KOPT-K1 (cell line): ENCODE measurements around the gene LIX1.

Source experiments
- H3K27ac ChIP-seq: fragments of 200-600 bp; sonication (generic); 2 replicates; pipeline ENCODE4 v1.5.1; 2016; ENCODE audit warnings: antibody characterized with exemption, mild to moderate bottlenecking, low read depth, low read length; ENCODE audit not compliant: poor library complexity, severe bottlenecking
- H3K36me3 ChIP-seq: fragments of 200-600 bp; sonication (generic); 2 replicates; pipeline ENCODE4 v1.5.1; 2017; ENCODE audit warnings: antibody characterized with exemption, mild to moderate bottlenecking, low read length, moderate library complexity; ENCODE audit not compliant: insufficient read depth
- H3K9me3 ChIP-seq: fragments of 200-600 bp; sonication (generic); 2 replicates; pipeline ENCODE4 v1.5.1; 2017; ENCODE audit warnings: antibody characterized with exemption, low read length, mild to moderate bottlenecking; ENCODE audit not compliant: insufficient read depth, poor library complexity, severe bottlenecking

Gene LIX1

GRCh38 chr5:97078958-97079743 is 63.3 kb downstream of the LIX1 start:
- H3K36me3 ChIP-seq, result no peaks in the 10 kb centered on the region
- no peaks in the 10 kb centered on the region for H3K9me3 ChIP-seq
- H3K27ac ChIP-seq, result no peak overlapping the region

DNA sequence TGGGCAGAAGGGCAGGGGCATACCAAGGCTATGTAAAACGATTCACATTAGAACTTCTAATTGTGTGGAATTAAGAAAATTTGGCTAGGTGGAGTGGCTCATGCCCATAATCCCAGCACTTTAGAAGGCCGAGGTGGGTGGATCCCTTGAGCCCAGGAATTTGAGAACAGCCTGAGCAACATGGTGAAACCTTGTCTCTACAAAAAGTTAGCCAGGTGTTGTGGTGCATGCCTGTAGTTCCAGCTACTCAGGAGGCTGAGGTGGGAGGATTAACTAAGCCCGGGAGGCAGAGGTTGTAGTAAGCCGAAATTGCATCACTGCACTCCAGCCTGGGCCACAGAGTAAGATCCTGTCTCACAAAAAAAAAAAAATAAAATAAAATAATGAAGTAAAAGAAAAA is 65.2 kb downstream of the LIX1 start:
- Histone ChIP-seq H3K36me3 (no peaks in the 10 kb centered on the region), H3K9me3 (no peaks in the 10 kb centered on the region), H3K27ac (no peak overlapping the region)

DNA sequence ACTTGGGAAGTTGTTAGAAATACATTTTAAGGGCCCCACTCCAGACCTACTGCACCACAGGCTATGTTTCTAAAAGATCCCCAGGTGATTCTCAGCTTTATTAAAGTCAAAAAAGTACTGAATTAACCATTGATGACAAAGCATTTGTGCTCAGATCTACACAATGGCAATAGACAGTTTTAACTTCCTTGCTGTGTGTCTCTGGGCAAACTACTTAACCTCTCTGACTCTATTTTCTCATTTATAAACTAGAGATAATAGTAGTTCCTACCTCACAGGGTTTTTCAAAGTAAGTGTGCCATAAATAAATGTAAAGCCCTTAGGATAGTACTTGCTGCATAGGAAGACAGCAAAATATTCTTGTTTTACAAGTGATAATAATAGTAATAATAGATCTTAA is 66.3 kb downstream of the LIX1 start:
- H3K36me3 ChIP-seq, result no peaks in the 10 kb centered on the region
- H3K9me3 ChIP-seq, result no peaks in the 10 kb centered on the region
- H3K27ac ChIP-seq, result no peak overlapping the region

- no peaks in the 10 kb centered on the region for H3K9me3 ChIP-seq
- H3K36me3 ChIP-seq, result no peaks in the 10 kb centered on the region
- H3K27ac ChIP-seq, result no peak overlapping the region
Observed at GRCh38 chr5:97075649-97076048, 66.8 kb downstream of the LIX1 start.

DNA sequence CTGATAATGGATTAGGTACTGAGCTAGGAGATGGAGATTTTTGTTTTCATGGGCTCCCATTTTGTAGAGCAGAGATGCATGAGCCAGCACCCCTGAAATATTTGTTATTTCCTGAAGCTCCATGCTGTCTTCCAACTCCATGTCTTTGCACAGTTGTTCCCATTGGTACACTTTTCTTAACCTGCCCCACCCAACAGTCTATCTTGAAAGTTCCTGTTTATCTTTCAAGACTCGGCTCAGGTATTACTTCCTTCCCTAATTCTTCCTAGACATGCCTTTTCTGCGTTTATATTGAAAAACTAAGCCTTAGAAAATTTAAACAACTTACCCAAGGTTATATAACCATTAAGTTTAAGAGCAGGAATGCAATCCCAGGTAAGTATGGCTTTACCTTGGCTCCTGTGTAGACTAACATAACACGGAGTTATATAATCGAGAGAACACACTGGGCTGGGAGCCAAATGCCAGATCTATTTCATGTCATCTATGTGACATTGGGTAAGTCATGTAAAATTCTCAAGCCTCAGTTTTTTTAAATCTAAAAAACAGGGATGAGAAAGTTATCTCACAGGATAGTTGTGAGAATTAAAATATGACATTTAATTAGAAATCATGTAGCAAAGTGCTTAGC is 67.4 kb downstream of the LIX1 start:
- H3K27ac ChIP-seq, result no peak overlapping the region
- no peaks in the 10 kb centered on the region for H3K9me3 ChIP-seq
- no peaks in the 10 kb centered on the region for H3K36me3 ChIP-seq

- no peaks in the 10 kb centered on the region for H3K9me3 ChIP-seq
- no peak overlapping the region for H3K27ac ChIP-seq
- no peaks in the 10 kb centered on the region for H3K36me3 ChIP-seq
Observed at GRCh38 chr5:97073420-97073819, 69.0 kb downstream of the LIX1 start.

GRCh38 chr5:97072696-97073095 is 69.7 kb downstream of the LIX1 start:
- Histone ChIP-seq H3K9me3 (no peaks in the 10 kb centered on the region), H3K36me3 (no peaks in the 10 kb centered on the region), H3K27ac (no peak overlapping the region)

- no peak overlapping the region for H3K27ac ChIP-seq
- H3K36me3 ChIP-seq, result no peaks in the 10 kb centered on the region
- H3K9me3 ChIP-seq, result no peaks in the 10 kb centered on the region
Observed at GRCh38 chr5:97071993-97072392, 70.4 kb downstream of the LIX1 start.

DNA sequence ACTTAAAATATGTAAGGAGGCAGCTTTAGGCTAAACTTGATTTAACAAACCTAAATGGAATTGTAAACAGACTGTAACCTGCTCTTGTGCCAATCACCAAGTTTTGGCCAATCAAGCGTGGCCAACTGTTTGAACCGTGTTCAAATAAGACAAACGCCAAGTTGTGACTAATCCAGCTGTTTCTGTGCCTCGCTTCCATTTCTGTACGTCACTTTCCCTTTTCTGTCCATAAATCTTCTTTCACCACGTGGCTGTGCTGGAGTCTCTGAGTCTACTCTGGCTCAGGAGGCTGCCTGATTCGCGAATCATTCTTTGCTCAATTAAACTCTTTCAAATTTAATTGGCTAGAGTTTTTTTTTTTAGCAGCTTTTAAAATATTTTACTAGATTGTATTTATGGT is 71.3 kb downstream of the LIX1 start:
- no peaks in the 10 kb centered on the region for H3K9me3 ChIP-seq
- H3K36me3 ChIP-seq, result no peaks in the 10 kb centered on the region
- no peak overlapping the region for H3K27ac ChIP-seq

GRCh38 chr5:97070234-97070633 is 72.2 kb downstream of the LIX1 start:
- H3K27ac ChIP-seq, result no peak overlapping the region
- H3K9me3 ChIP-seq, result no peaks in the 10 kb centered on the region
- H3K36me3 ChIP-seq, result no peaks in the 10 kb centered on the region

DNA sequence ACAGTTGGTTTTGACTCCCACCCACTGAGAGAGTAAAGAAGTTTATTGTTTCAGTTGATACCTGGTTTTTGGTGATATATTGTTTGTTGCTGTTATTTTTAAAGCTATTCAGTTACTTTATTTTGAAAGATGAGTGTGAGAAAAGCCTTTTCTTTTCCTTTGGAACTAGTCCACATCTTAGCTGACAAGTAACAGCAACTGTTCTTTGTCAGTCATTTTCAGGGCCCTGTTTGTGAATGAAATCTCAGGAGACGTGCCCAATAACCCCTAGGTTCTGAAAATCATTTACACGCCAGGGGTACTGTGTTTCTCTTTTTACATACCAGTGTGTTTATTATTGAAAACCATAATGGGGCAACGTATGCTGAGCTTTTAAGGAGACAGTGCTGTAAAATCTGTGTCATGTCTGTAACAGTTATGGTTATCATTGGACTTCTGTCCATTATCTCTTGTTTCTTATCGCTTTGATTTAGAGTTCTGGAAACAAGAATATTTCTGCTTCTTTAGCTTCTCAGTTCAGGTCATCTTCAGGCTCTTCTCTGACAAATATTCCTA is 75.0 kb downstream of the LIX1 start:
- Histone ChIP-seq H3K9me3 (no peaks in the 10 kb centered on the region), H3K27ac (no peak overlapping the region), H3K36me3 (no peaks in the 10 kb centered on the region)

DNA sequence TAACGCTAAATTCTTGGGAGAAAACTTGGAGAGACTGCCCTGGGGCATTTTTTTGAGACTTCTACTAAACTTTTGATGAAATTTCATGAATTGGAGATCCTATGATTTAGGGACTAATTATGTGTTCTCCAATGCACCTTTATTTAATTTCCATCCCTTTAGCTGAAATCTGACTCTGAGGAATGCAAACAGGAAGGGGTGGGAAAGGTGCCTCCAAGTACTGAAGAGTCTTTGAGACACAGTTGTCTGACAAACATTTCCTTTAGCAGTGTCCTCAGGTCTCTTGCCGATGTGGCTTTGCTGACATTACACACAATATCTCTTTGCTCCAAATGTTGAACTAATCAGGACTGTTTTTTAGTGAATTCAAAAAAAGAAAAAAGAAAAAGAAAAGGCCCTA is 76.9 kb downstream of the LIX1 start:
- Histone ChIP-seq H3K27ac (no peak overlapping the region), H3K9me3 (no peaks in the 10 kb centered on the region), H3K36me3 (no peaks in the 10 kb centered on the region)

DNA sequence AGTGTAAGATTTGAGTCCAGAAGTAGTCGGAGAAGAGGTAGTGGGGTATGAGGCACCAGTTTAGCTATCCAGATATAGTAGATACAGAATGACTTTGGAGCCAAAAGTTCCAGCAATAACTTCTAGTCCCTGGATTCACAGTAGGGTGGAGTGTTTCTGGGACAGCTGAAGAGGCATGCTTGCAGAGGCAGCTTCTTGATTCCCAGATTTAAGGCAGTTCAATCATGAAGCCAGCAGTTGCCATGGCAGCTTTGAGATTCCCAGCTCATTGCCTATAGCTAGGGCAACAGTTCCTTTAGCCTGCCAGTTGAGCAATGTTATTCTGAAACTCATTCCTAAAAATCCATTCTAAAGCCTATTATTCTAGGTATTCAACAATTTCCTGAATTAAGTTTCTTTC is 79.2 kb downstream of the LIX1 start:
- H3K9me3 ChIP-seq, result no peaks in the 10 kb centered on the region
- H3K27ac ChIP-seq, result no peak overlapping the region

DNA sequence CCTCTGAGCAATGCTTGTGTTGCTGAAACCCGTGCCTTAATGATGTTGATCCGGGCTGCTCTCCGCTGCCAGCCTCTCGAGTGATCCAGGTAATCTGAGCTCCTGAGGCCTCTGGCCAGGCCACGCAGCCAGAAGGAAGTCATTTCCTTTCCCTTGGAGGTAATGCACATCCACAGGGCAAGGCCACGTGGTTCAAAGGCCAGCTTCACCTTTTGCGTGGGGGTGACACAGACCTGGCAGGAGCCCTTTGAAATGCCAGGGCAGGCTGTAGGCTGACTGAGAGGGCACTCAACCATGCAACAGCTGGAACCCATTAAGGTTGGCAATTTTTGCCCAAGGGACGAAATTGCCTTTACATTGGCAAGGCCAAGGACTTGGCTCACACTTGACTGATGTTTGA is 80.4 kb downstream of the LIX1 start:
- no peaks in the 10 kb centered on the region for H3K36me3 ChIP-seq
- no peak overlapping the region for H3K27ac ChIP-seq
- no peaks in the 10 kb centered on the region for H3K9me3 ChIP-seq

More for the DNA sequence above, 79.2 kb downstream of the LIX1 start:
- no peaks in the 10 kb centered on the region for H3K36me3 ChIP-seq

- no peak overlapping the region for H3K27ac ChIP-seq
- no peaks in the 10 kb centered on the region for H3K9me3 ChIP-seq
- no peaks in the 10 kb centered on the region for H3K36me3 ChIP-seq
Observed at GRCh38 chr5:97056263-97056662, 86.1 kb downstream of the LIX1 start.

GRCh38 chr5:97049175-97049574 is 93.2 kb downstream of the LIX1 start:
- no peaks in the 10 kb centered on the region for H3K9me3 ChIP-seq
- no peaks in the 10 kb centered on the region for H3K36me3 ChIP-seq
- H3K27ac ChIP-seq, result no peak overlapping the region
